Measurements from ENCODE around the gene TBC1D10B. TPM values are rescaled to one million over a fixed set of nuclear protein-coding genes. Genes with fewer than 3 reads are reported as not detected.
"Not testable (repeated sequence)": the region's sequence is repeated elsewhere in the genome, so short reads cannot be mapped to it uniquely, and the experiment has no call there.

The TBC1D10B gene
- total and polyA plus RNA-seq, 2 donors (not counting 1 experiment from before 2014, with no cell fraction given) = 23.5 to 58.0 TPM

GRCh38 chr16:30346286-30346685, 24.0 kb downstream of the TBC1D10B start:
- Mint-ChIP-seq H3K4me3 (no peak overlapping the region), H3K9me3 (ENCODE audit: insufficient read depth) (no peaks in the 10 kb centered on the region), H3K27ac (peak overlapping the region; percentile 10), H3K27me3 (no peaks in the 10 kb centered on the region), H3K4me1 (peaks cover 25% of the 10 kb centered on the region)
- Histone ChIP-seq H3K9me3 (ENCODE audit: control extremely low read depth in 1 of 3, control insufficient read depth in 2 of 3, insufficient read depth in 1 of 3, low read length in 2 of 3) (no peaks in the 10 kb centered on the region), H3K27me3 (replicated peaks in 1 of 4; ENCODE audit: control extremely low read depth in 1 of 4, control insufficient read depth in 3 of 4, insufficient read depth in 4 of 4, low read length in 3 of 4) (no peaks in the 10 kb centered on the region), H3K27ac (ENCODE audit: low read length in 2 of 2) (no peak overlapping the region), H3K4me3 (ENCODE audit: control extremely low read depth in 1 of 5, extremely low read depth in 1 of 5, insufficient read depth in 1 of 5, low read depth in 2 of 5, low read length in 4 of 5) (no peak overlapping the region), H3K36me3 (replicated peaks in 1 of 2; ENCODE audit: control extremely low read depth in 1 of 2, control insufficient read depth in 1 of 2, extremely low read depth in 1 of 2, insufficient read depth in 2 of 2, low read length in 1 of 2) (peaks cover 0 to 7% of the 10 kb centered on the region in 2 experiments), H3K4me2 (replicated peaks; ENCODE audit: low read depth, low read length, poor library complexity, severe bottlenecking) (no peak overlapping the region), H3K4me1 (ENCODE audit: control insufficient read depth in 2 of 2, insufficient read depth in 2 of 2, low read length in 2 of 2) (peaks cover 21 to 33% of the 10 kb centered on the region in 2 donors), H3K79me2 (ENCODE audit: control insufficient read depth, insufficient read depth, low read length) (peaks cover 3% of the 10 kb centered on the region), H2AFZ (ENCODE audit: insufficient read depth, low read depth, low read length, poor library complexity, severe bottlenecking) (no peak overlapping the region), H4K20me1 (ENCODE audit: control insufficient read depth, insufficient read depth, low read length, poor library complexity, severe bottlenecking) (no peaks in the 10 kb centered on the region), H3K9ac (ENCODE audit: low read length) (no peak overlapping the region)
- 100% methylated on average over 3 of the region's 3 CpGs for WGBS (ENCODE audit: insufficient coverage)
- ChIA-PET CTCF (no interaction called here), POLR2A (interaction anchor here (0.6 kb wide), 1 partner anchor 32 kb away, joined by 4 read pairs; no protein-coding TSS in a partner anchor)
- DNase-seq (no peak), ATAC-seq (ENCODE audit: low read depth) (no peak)
- TF ChIP-seq EZH2 (IDR thresholded peaks at IDR 0.05; ENCODE audit: borderline replicate concordance, insufficient read depth, low read depth, low read length, poor library complexity, severe bottlenecking) = no peak
- intact Hi-C loops (cut with micrococcal nuclease) = no loop called here

- H3K9ac ChIP-seq (ENCODE audit: low read length); DNase-seq; H3K27ac Mint-ChIP-seq; intact Hi-C loops (cut with micrococcal nuclease); H3K4me2 ChIP-seq (replicated peaks; ENCODE audit: low read depth, low read length, poor library complexity, severe bottlenecking); H3K4me3 ChIP-seq (ENCODE audit: control extremely low read depth in 1 of 5, extremely low read depth in 1 of 5, insufficient read depth in 1 of 5, low read depth in 2 of 5, low read length in 4 of 5); ATAC-seq (ENCODE audit: low read depth); H3K4me3 Mint-ChIP-seq; H3K4me1 ChIP-seq (ENCODE audit: control insufficient read depth in 2 of 2, insufficient read depth in 2 of 2, low read length in 2 of 2); H3K9me3 Mint-ChIP-seq (ENCODE audit: insufficient read depth); H3K9me3 ChIP-seq (ENCODE audit: control extremely low read depth in 1 of 3, control insufficient read depth in 2 of 3, insufficient read depth in 1 of 3, low read length in 2 of 3); H3K27me3 Mint-ChIP-seq; H3K79me2 ChIP-seq (ENCODE audit: control insufficient read depth, insufficient read depth, low read length); H3K4me1 Mint-ChIP-seq; H2AFZ ChIP-seq (ENCODE audit: insufficient read depth, low read depth, low read length, poor library complexity, severe bottlenecking); H3K27me3 ChIP-seq (replicated peaks in 1 of 4; ENCODE audit: control extremely low read depth in 1 of 4, control insufficient read depth in 3 of 4, insufficient read depth in 4 of 4, low read length in 3 of 4); H4K20me1 ChIP-seq (ENCODE audit: control insufficient read depth, insufficient read depth, low read length, poor library complexity, severe bottlenecking); H3K36me3 ChIP-seq (replicated peaks in 1 of 2; ENCODE audit: control extremely low read depth in 1 of 2, control insufficient read depth in 1 of 2, extremely low read depth in 1 of 2, insufficient read depth in 2 of 2, low read length in 1 of 2); CTCF ChIA-PET; H3K27ac ChIP-seq (ENCODE audit: low read length in 2 of 2); POLR2A ChIA-PET: not testable (repeated sequence)
- 100% methylated on average over 2 of the region's 11 CpGs for WGBS (ENCODE audit: insufficient coverage)
These were observed 26.8 kb downstream of the TBC1D10B start for GRCh38 chr16:30343491-30343820.
